A673 (cell line): ENCODE data around the gene MBD5. TPM values are rescaled to one million over a fixed set of nuclear protein-coding genes. Genes with fewer than 3 reads are reported as not detected.

ENCODE experiments used
- BruUV-seq: library from RNA; stranded (reverse); fragments of 400-500 nt; replicated peaks from 2 replicates; lab custom pipeline; 2021; lab: Mats Ljungman, UMichigan
- CTCF ChIA-PET: fragments of 300-600 bp; sonication (Branson Sonifier 250); formaldehyde crosslinking; loops from one replicate; lab custom pipeline; 2022; ENCODE audit warnings: antibody characterized with exemption; lab: Charles Lee
- POLR2A ChIA-PET: fragments of 300-600 bp; sonication (Branson Sonifier 250); formaldehyde crosslinking; loops from one replicate; lab custom pipeline; 2022; ENCODE audit warnings: antibody characterized with exemption; ENCODE audit not compliant: low non-redundant PET; lab: Charles Lee
- DNase-seq: peaks from one replicate; pipeline ENCODE4 v3.0.0-alpha.2; 2015; ENCODE audit warnings: low spot score
- H3K27ac ChIP-seq: fragments of 200-600 bp; sonication (generic); 2 replicates; pipeline ENCODE4 v1.5.1; 2016; ENCODE audit warnings: mixed run types, low read depth, mild to moderate bottlenecking, mixed read lengths, antibody characterized with exemption, low read length; ENCODE audit not compliant: poor library complexity, severe bottlenecking
- H3K27me3 ChIP-seq: fragments of 200-600 bp; sonication (generic); replicated peaks from 2 replicates; pipeline ENCODE4 v1.6.1; 2017; ENCODE audit warnings: mixed run types, low read depth, mild to moderate bottlenecking, mixed read lengths, antibody characterized with exemption, low read length; ENCODE audit not compliant: insufficient read depth, poor library complexity
- H3K36me3 ChIP-seq: fragments of 200-600 bp; sonication (generic); 2 replicates; pipeline ENCODE4 v1.6.1; 2016; ENCODE audit warnings: mixed run types, mild to moderate bottlenecking, mixed read lengths, antibody characterized with exemption, low read length; ENCODE audit not compliant: insufficient read depth, poor library complexity, severe bottlenecking
- H3K4me1 ChIP-seq: fragments of 200-600 bp; sonication (generic); 2 replicates; pipeline ENCODE4 v1.6.1; 2017; ENCODE audit warnings: mixed run types, mild to moderate bottlenecking, mixed read lengths, antibody characterized with exemption, low read length; ENCODE audit not compliant: insufficient read depth, poor library complexity, severe bottlenecking
- H3K4me3 ChIP-seq: fragments of 200-600 bp; sonication (generic); 2 replicates; pipeline ENCODE4 v1.5.1; 2016; ENCODE audit warnings: low read depth, mixed run types, mild to moderate bottlenecking, mixed read lengths, low read length; ENCODE audit not compliant: poor library complexity, severe bottlenecking
- H3K9me3 ChIP-seq: fragments of 200-600 bp; sonication (generic); 2 replicates; pipeline ENCODE4 v1.6.1; 2016; ENCODE audit warnings: mixed run types, low read depth, mild to moderate bottlenecking, mixed read lengths, antibody characterized with exemption, low read length; ENCODE audit not compliant: poor library complexity, severe bottlenecking
- EZH2 ChIP-seq: fragments of 200-600 bp; sonication (generic); IDR thresholded peaks from 2 replicates; pipeline ENCODE4 v1.6.1; 2017; ENCODE audit warnings: borderline replicate concordance, low read depth, mild to moderate bottlenecking, mixed read lengths, antibody characterized with exemption, low read length; ENCODE audit not compliant: poor library complexity, severe bottlenecking
- intact Hi-C: fragments of 100-400 bp; cut with micrococcal nuclease; formaldehyde crosslinking; loops from one replicate; pipeline ENCODE4 v1.10.0; 2022; ENCODE audit not compliant: unreplicated experiment
- total RNA-seq: library from RNA; stranded (reverse); gene quantifications from 2 replicates; pipeline ENCODE4 v1.2.3, GENCODE V29; 2021
- TF ChIP-seq, protein P1 (sequence below): fragments of 300-800, 200-600 bp; sonication (generic); conservative IDR thresholded peaks from 2 replicates; pipeline ENCODE4 v1.5.1; 2017; ENCODE audit warnings: low read depth, mild to moderate bottlenecking, antibody characterized with exemption, low read length, moderate library complexity, mixed read lengths

MBD5 gene
- total RNA-seq, 1 experiment from 2014 or later: 32.4 TPM

DNA sequence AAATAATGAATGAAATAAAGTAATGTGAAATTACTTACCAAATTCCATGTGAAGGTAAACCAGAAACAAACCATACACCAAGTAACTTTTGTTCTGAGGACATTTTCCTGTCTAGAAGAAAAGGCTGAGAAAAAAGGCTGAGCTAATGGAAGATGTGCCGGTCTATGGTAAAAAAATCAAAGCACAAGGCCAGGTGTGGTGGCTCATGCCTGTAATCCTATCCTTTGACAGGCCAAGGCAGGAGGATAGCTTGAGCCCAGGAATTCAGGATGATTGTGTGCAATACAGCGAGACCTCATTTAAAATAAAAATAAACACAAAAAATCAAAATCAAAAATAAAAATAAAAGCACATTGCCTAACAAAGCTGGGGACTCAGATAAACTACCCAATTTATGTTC, 7.0 kb upstream of the MBD5 start:
- BruUV-seq: no TSS peak
- no peak for TF ChIP-seq EZH2
- TF ChIP-seq, protein P1, sequence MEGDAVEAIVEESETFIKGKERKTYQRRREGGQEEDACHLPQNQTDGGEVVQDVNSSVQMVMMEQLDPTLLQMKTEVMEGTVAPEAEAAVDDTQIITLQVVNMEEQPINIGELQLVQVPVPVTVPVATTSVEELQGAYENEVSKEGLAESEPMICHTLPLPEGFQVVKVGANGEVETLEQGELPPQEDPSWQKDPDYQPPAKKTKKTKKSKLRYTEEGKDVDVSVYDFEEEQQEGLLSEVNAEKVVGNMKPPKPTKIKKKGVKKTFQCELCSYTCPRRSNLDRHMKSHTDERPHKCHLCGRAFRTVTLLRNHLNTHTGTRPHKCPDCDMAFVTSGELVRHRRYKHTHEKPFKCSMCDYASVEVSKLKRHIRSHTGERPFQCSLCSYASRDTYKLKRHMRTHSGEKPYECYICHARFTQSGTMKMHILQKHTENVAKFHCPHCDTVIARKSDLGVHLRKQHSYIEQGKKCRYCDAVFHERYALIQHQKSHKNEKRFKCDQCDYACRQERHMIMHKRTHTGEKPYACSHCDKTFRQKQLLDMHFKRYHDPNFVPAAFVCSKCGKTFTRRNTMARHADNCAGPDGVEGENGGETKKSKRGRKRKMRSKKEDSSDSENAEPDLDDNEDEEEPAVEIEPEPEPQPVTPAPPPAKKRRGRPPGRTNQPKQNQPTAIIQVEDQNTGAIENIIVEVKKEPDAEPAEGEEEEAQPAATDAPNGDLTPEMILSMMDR: no peak
- no peaks in the 10 kb centered on the region for H3K9me3 ChIP-seq
- H3K27me3 ChIP-seq: no peaks in the 10 kb centered on the region
- ChIA-PET CTCF (no interaction called here), POLR2A (no interaction called here)
- H3K36me3 ChIP-seq: no peaks in the 10 kb centered on the region
- H3K4me1 ChIP-seq: no peaks in the 10 kb centered on the region
- H3K4me3 ChIP-seq: no peak overlapping the region
- intact Hi-C loops: no loop called here
- H3K27ac ChIP-seq: no peak overlapping the region
- DNase-seq: no peak

DNA sequence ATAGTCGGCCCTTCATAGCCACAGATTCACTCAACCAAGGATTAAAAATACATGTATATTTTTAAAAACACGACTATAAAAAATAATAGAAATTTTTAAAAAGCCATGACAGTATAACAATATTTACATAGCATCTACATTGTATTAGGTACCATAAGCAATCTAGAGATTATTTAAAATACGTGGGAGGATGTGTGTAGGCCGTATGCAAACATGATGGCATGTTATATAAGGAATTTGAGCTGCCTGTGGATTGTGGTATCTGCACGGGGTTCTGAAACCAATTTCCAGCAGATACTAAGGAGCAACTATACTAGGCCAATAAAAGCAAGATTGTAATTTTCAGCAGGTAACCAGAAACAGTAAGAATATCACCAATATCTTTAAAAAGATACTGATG, 6.3 kb upstream of the MBD5 start:
- Histone ChIP-seq H3K36me3 (no peaks in the 10 kb centered on the region), H3K4me1 (no peaks in the 10 kb centered on the region), H3K4me3 (no peak overlapping the region), H3K9me3 (no peaks in the 10 kb centered on the region), H3K27ac (no peak overlapping the region), H3K27me3 (no peaks in the 10 kb centered on the region)
- intact Hi-C loops: no loop called here
- ChIA-PET CTCF (no interaction called here), POLR2A (interaction anchor here (0.6 kb wide), 1 partner anchor 631 kb away, joined by 3 read pairs; no protein-coding TSS in a partner anchor)
- BruUV-seq: no TSS peak
- TF ChIP-seq, protein P1: no peak
- no peak for TF ChIP-seq EZH2
- DNase-seq: no peak

DNA sequence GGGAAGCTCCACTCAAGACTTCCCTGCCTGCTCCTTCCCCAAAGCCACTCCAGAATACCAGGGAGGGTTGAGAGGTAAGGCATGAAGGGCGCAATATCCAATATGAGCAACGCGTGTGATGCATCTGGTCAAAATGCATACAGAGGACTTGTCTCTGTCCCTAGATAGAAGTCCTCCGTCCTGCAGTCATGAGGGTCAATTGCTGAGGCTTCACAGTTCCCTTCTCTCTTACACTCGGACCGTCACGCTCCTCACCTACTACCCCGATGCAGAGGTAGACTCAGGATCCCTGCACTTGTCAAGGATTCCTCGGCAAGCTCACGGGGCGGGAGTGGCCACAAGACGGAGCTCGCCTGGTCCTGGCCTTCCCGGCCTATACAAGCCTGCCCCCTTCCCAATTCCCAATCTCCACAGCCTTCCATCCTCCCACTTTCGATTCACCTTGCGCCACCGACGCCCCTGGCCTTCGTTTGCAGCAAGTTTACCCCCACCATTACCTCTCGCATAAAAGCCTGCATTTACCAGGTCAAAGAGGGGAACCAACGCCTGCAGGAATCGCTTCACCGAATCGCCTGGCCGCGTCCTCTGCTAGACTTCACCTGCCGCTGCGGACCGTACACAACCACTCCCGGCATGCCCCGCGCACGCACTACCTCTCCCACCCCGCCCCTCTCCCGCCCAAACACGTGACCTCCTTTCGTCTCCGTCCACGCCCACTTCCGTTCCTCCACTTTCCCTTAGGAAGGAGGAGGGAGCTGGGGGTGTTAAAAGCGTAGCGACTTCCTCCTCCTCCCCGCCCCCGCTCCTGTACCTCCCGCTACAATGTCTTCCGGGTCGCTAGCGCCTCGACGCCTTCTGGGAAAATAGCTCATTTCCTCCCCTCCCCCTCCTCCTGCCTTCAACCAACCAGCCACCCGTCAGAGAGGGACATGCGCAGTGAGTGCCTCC, 506 bp upstream of the MBD5 start, which contains the start of gene ORC4:
TSS of gene ORC4 (minus strand) at position 627 of the 948 bp plus-strand sequence. CDS start 44,779 bp downstream, outside the sequence.
- TF ChIP-seq, protein P1: peak; percentile 36
- no peak for TF ChIP-seq EZH2
- ChIA-PET POLR2A (interaction anchor here (0.5 to 0.6 kb wide), 3 partner anchors 8 to 720 kb away, joined by 3 to 5 read pairs (median 4); no protein-coding TSS in a partner anchor), CTCF (interaction anchor here (0.6 kb wide), 1 partner anchor 32 kb away, joined by 4 read pairs; no protein-coding TSS in a partner anchor)
- intact Hi-C loops: loop anchor here (2.0 kb wide), 1 partner anchor 76 kb away; no protein-coding TSS in a partner anchor
- H3K27ac ChIP-seq: peak within 1 kb of the TSS; percentile 87
- H3K4me3 ChIP-seq: peak within 1 kb of the TSS; percentile 70
- H3K9me3 ChIP-seq: no peaks in the 10 kb centered on the region
- no peaks in the 10 kb centered on the region for H3K36me3 ChIP-seq
- no peaks in the 10 kb centered on the region for H3K27me3 ChIP-seq
- peaks cover 13% of the 10 kb centered on the region for H3K4me1 ChIP-seq
- TSS peak; percentile 62 for BruUV-seq
- DNase-seq: peak; percentile 100
